ENCODE data around the gene KLF9.

GRCh38 chr9:70409800-70410199, 4.7 kb downstream of the KLF9 start:
- TF ChIP-seq EZH2 (IDR thresholded peaks at IDR 0.05; ENCODE audit: insufficient read depth, poor library complexity, severe bottlenecking): no peak
- no peak for TF ChIP-seq EZH2phosphoT487 (IDR thresholded peaks at IDR 0.05; ENCODE audit: insufficient read depth, low read depth)

All from GM23248 (cell line).